Measurements from ENCODE around the gene MECP2.

GRCh38 chrX:154138857-154139256 lies 41.3 kb upstream of the MECP2 start:
- TF ChIP-seq POLR2AphosphoS5 (IDR thresholded peaks at IDR 0.05; ENCODE audit: low read depth, low read length) (no peak), CTCF (IDR thresholded peaks at IDR 0.05) (no peak), SIN3A (IDR thresholded peaks at IDR 0.05; ENCODE audit: borderline replicate concordance, insufficient read depth, low read depth, low read length) (no peak)
